Measurements from ENCODE around the gene SLC35A2.

- no peak for TF ChIP-seq JUND (IDR thresholded peaks at IDR 0.05)
- TF ChIP-seq POLR2A (IDR thresholded peaks at IDR 0.05; ENCODE audit: borderline replicate concordance, extremely low read depth, insufficient read depth, insufficient read length) = no peak
- TF ChIP-seq CTCF (IDR thresholded peaks at IDR 0.05 in 2 of 3, conservative IDR thresholded peaks at IDR 0.05 in 1 of 3; ENCODE audit: borderline replicate concordance in 1 of 3, insufficient read depth in 1 of 3, low read depth in 2 of 3, low read length in 2 of 3) = no peak
- TF ChIP-seq SIN3A (IDR thresholded peaks at IDR 0.05; ENCODE audit: low read depth) = no peak
- TF ChIP-seq RAD21 (IDR thresholded peaks at IDR 0.05; ENCODE audit: low read depth) = no peak
- TF ChIP-seq ATF3 (IDR thresholded peaks at IDR 0.05) = no peak
- TF ChIP-seq SP1 (IDR thresholded peaks at IDR 0.05; ENCODE audit: low read depth) = no peak
- TF ChIP-seq POLR2AphosphoS5 (IDR thresholded peaks at IDR 0.05; ENCODE audit: low read depth, low read length) = no peak
- TF ChIP-seq TCF7L2 (IDR thresholded peaks at IDR 0.05; ENCODE audit: borderline replicate concordance, extremely low read depth, insufficient read depth, insufficient read length) = no peak
- no peak for TF ChIP-seq REST (IDR thresholded peaks at IDR 0.05; ENCODE audit: low read depth)
- no peak for TF ChIP-seq ZNF274 (IDR thresholded peaks at IDR 0.05; ENCODE audit: low read depth, low read length)
These were observed 25.1 kb upstream of the SLC35A2 start for GRCh38 chrX:48936429-48937053.
